ENCODE results near the gene QRFP. TPM values are rescaled to one million over a fixed set of nuclear protein-coding genes. Genes with fewer than 3 reads are reported as not detected.

The QRFP gene
- total RNA-seq, 1 donor from 2014 or later, result not detected

DNA sequence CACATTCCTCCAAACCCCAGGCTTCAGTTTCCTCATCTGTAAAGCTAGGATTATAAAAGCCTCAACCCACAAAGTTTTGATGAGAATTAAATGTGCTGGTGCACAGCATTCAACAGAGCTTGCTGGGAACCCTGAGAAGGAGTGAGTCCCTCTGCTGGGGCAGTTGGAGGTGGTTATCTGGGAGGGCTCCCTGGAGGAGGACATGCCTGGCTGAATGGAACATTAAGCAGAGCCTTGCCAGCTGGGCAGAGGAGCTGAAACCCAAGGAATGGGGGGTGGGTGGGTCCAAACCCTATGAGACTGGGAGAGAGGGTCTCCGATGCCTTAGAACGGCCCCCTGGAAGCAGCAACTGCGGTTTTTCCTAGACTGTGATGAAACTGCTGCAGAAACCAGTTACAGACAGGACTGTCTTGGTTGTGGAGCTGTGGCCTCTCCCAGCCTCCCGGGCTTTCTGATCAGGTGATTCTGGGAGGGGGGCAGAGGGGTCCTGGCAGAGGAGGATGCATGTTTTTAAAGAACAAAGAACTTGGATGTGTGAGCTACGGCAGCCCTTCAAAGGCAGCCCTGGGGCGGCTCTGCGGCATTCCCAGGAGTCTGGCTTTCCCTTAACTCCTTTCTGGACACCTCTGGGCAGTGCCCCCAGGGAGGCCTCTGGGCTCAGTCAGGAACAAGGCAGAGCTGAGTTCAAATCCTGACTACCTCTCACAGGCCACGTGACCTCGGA lies 21.7 kb upstream of the QRFP start:
- no peak overlapping the region for H3K4me3 Mint-ChIP-seq (ENCODE audit: unreplicated experiment)
- H3K36me3 Mint-ChIP-seq (ENCODE audit: low read depth, unreplicated experiment), result no peaks in the 10 kb centered on the region
- H3K9me3 Mint-ChIP-seq (ENCODE audit: unreplicated experiment), result no peaks in the 10 kb centered on the region
- H3K27me3 Mint-ChIP-seq (ENCODE audit: unreplicated experiment), result peaks cover 8% of the 10 kb centered on the region
- no peak overlapping the region for H3K27ac Mint-ChIP-seq (ENCODE audit: unreplicated experiment)
- TF ChIP-seq, protein P1, sequence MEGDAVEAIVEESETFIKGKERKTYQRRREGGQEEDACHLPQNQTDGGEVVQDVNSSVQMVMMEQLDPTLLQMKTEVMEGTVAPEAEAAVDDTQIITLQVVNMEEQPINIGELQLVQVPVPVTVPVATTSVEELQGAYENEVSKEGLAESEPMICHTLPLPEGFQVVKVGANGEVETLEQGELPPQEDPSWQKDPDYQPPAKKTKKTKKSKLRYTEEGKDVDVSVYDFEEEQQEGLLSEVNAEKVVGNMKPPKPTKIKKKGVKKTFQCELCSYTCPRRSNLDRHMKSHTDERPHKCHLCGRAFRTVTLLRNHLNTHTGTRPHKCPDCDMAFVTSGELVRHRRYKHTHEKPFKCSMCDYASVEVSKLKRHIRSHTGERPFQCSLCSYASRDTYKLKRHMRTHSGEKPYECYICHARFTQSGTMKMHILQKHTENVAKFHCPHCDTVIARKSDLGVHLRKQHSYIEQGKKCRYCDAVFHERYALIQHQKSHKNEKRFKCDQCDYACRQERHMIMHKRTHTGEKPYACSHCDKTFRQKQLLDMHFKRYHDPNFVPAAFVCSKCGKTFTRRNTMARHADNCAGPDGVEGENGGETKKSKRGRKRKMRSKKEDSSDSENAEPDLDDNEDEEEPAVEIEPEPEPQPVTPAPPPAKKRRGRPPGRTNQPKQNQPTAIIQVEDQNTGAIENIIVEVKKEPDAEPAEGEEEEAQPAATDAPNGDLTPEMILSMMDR (IDR thresholded peaks at IDR 0.05; ENCODE audit: unreplicated experiment), result no peak
- H3K4me1 Mint-ChIP-seq (ENCODE audit: unreplicated experiment), result peaks cover 4% of the 10 kb centered on the region
- no peak for DNase-seq (ENCODE audit: low spot score)

DNA sequence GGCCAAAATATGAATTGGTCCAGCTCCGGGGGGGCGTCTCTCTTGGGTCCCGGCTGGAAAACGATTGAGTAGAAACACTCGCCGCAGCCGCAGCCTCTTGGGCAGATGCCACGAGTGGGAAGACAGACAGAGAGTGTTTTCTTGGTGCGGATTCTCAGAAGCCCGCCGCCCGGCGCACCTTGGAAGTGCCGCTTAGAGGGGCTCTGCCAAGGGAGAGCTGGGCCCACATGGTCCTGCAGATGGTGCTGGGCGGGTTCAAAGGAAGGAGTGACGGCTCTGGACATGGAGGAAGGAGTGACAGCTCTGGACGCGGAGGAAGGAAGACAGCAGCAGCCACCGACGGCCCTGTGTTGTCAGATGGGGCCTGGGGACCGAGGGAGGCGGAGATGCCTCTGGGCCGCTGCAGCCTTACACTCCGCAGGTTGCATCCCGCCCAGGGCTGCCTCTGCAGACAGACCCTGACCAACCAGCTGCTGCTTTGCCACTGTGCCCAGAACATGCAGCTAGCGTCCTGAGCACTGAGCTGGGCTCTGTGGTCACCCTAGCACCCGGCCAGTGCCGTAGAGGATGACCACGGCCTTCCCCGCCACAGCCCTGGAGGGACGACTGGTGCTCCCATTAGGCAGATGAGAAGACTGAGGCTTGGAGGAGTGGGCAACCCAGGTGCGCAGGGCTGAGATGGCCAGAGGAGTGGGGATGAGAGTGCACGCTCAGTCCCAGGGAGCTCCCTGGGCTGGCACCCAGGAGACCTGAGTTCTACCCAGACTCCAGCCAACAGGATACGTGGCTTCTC lies 20.8 kb upstream of the QRFP start:
- peaks cover 4% of the 10 kb centered on the region for H3K27me3 Mint-ChIP-seq (ENCODE audit: unreplicated experiment)
- no peak overlapping the region for H3K27ac Mint-ChIP-seq (ENCODE audit: unreplicated experiment)
- no peaks in the 10 kb centered on the region for H3K4me1 Mint-ChIP-seq (ENCODE audit: unreplicated experiment)
- no peaks in the 10 kb centered on the region for H3K36me3 Mint-ChIP-seq (ENCODE audit: low read depth, unreplicated experiment)
- H3K4me3 Mint-ChIP-seq (ENCODE audit: unreplicated experiment), result no peak overlapping the region
- H3K9me3 Mint-ChIP-seq (ENCODE audit: unreplicated experiment), result no peaks in the 10 kb centered on the region
- DNase-seq (ENCODE audit: low spot score), result no peak
- TF ChIP-seq, protein P1 (IDR thresholded peaks at IDR 0.05; ENCODE audit: unreplicated experiment), result no peak

DNA sequence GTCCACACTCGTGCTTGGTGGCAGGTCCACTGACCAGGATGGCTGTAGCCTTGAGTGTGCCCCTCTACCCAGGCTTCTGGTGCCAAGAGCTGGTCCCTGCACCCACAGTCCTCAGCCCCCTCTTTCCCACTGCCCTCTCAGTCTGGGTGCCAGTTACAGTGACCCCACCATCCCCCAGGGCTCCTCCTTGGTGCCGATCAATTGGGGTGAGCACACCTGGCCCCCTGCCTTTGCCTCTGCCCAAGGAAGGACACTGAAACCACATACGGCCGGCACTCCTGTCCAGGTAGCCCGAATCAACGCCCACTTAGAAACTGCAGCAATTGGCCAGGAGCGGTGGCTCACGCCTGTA lies 18.5 kb upstream of the QRFP start:
- Mint-ChIP-seq H3K27me3 (ENCODE audit: unreplicated experiment) (peaks cover 2% of the 10 kb centered on the region), H3K4me1 (ENCODE audit: unreplicated experiment) (peaks cover 3% of the 10 kb centered on the region), H3K4me3 (ENCODE audit: unreplicated experiment) (no peak overlapping the region), H3K36me3 (ENCODE audit: low read depth, unreplicated experiment) (no peaks in the 10 kb centered on the region), H3K9me3 (ENCODE audit: unreplicated experiment) (no peaks in the 10 kb centered on the region), H3K27ac (ENCODE audit: unreplicated experiment) (no peak overlapping the region)
- TF ChIP-seq, protein P1 (IDR thresholded peaks at IDR 0.05; ENCODE audit: unreplicated experiment), result no peak
- no peak for DNase-seq (ENCODE audit: low spot score)

DNA sequence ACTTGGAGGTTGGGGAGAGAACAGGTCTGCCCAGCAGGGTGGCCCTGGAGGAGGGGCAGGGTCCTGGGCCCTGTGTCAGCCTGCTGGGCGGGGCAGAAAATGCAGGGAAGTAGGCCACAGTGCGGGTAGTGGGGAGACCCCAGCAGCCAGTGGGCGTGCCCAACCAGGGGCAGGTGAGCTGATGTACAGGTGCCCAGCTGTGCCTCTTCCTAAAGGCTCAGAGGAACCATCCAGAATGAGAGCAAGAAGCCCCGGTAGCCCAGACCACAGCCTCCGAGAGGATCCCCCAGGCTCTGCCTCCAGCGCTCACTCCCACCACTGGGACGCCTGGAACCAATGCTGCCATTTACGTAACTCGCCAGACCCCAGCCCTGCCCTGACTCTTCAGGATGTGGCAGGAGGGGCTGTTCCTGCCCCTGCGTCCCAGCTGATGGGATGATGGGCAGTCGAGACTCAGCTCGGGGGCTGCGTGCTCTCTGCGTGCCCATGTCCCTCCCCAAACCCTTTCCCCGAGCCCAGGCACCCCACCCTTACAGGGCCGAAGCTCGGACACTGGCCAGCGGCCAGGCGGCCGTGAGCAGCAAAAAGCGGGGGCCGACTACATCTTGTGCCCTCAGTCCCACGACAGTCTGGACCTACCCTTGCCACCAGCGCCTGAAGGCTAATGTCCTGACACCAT lies 17.9 kb upstream of the QRFP start:
- no peak for DNase-seq (ENCODE audit: low spot score)
- H3K27me3 Mint-ChIP-seq (ENCODE audit: unreplicated experiment), result peaks cover 2% of the 10 kb centered on the region
- no peaks in the 10 kb centered on the region for H3K36me3 Mint-ChIP-seq (ENCODE audit: low read depth, unreplicated experiment)

More for the DNA sequence above, 17.9 kb upstream of the QRFP start:
- TF ChIP-seq, protein P1 (IDR thresholded peaks at IDR 0.05; ENCODE audit: unreplicated experiment), result no peak
- H3K4me1 Mint-ChIP-seq (ENCODE audit: unreplicated experiment), result peaks cover 3% of the 10 kb centered on the region
- H3K4me3 Mint-ChIP-seq (ENCODE audit: unreplicated experiment), result no peak overlapping the region
- no peaks in the 10 kb centered on the region for H3K9me3 Mint-ChIP-seq (ENCODE audit: unreplicated experiment)
- H3K27ac Mint-ChIP-seq (ENCODE audit: unreplicated experiment), result no peak overlapping the region

Data from endothelial cell (in vitro differentiated cells).